Measurements from ENCODE around the gene ZNF76. TPM values are rescaled to one million over a fixed set of nuclear protein-coding genes. Genes with fewer than 3 reads are reported as not detected.
A peak's percentile ranks its signal among the peaks of the same experiment; 100 is the strongest.

Gene ZNF76
- total and polyA plus RNA-seq, 10 of the 15 experiments (the other 5 are each of a cell fraction or from before 2014, with no cell fraction given), result 2.8 to 41.0 (median 24.8) TPM

DNA sequence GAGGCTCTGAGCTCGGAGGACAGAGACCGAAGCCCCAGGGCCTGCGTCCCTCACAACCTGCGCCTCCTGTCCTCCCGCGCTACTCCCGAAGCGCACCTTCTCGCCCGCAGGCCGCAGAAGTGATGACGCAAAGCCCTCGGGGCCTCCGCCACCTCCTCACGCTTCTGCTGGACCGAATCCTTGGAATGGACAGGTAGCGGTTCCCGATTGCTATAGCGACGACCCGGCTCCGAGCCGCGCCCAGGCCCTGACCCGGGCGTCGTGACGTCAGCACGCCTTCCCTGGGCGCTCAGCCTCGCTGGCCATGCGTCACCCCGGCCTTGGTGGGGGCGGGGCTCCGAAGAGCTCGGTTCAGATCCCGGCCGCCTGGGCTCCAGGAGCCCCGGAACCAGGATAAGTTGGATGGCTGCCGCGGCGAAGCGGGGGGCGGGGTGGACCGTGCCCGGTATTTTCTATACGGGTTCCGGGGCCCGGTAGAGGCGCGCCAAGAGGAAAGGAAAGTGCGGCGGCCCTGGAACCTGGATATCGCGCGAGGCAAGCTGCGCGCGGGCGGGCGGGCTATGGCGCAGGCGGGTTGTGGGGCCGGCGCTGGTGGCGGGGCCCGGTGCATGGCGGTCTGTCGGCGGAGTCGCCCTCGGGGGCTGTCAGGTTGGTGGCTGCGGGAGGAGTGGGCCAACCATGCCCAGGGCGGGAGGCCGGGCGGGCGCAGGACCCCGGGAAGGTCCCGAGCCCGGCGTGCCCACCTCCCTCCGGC is at the start of gene ZNF76 (continued):
- TF ChIP-seq, protein P1, sequence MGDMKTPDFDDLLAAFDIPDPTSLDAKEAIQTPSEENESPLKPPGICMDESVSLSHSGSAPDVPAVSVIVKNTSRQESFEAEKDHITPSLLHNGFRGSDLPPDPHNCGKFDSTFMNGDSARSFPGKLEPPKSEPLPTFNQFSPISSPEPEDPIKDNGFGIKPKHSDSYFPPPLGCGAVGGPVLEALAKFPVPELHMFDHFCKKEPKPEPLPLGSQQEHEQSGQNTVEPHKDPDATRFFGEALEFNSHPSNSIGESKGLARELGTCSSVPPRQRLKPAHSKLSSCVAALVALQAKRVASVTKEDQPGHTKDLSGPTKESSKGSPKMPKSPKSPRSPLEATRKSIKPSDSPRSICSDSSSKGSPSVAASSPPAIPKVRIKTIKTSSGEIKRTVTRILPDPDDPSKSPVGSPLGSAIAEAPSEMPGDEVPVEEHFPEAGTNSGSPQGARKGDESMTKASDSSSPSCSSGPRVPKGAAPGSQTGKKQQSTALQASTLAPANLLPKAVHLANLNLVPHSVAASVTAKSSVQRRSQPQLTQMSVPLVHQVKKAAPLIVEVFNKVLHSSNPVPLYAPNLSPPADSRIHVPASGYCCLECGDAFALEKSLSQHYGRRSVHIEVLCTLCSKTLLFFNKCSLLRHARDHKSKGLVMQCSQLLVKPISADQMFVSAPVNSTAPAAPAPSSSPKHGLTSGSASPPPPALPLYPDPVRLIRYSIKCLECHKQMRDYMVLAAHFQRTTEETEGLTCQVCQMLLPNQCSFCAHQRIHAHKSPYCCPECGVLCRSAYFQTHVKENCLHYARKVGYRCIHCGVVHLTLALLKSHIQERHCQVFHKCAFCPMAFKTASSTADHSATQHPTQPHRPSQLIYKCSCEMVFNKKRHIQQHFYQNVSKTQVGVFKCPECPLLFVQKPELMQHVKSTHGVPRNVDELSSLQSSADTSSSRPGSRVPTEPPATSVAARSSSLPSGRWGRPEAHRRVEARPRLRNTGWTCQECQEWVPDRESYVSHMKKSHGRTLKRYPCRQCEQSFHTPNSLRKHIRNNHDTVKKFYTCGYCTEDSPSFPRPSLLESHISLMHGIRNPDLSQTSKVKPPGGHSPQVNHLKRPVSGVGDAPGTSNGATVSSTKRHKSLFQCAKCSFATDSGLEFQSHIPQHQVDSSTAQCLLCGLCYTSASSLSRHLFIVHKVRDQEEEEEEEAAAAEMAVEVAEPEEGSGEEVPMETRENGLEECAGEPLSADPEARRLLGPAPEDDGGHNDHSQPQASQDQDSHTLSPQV (IDR thresholded peaks at IDR 0.05), result no peak; the same call in none of the 2 replicates
- TF ChIP-seq SMAD5 (IDR thresholded peaks at IDR 0.05; ENCODE audit: low read depth) (no peak), SMAD1 (IDR thresholded peaks at IDR 0.05; ENCODE audit: low read depth, partially characterized antibody) (no peak), SIX5 (IDR thresholded peaks at IDR 0.05; ENCODE audit: low read depth, low read length, severe bottlenecking) (peak; percentile 31), SUZ12 (IDR thresholded peaks at IDR 0.05; ENCODE audit: unreplicated experiment) (no peak), GABPA (IDR thresholded peaks at IDR 0.05; ENCODE audit: low read depth) (no peak), RELA (IDR thresholded peaks at IDR 0.05; ENCODE audit: borderline replicate concordance, partially characterized antibody) (peak; percentile 19), CREB1 (IDR thresholded peaks at IDR 0.05; ENCODE audit: low read depth) (peak; percentile 95), ZNF24 (IDR thresholded peaks at IDR 0.05) (0 out of 2 replicates have a peak, but pooled peaks have one; percentile 35), WRNIP1 (IDR thresholded peaks at IDR 0.05; ENCODE audit: borderline replicate concordance, low read depth, low read length) (no peak), EP300 (IDR thresholded peaks at IDR 0.05; ENCODE audit: borderline replicate concordance in 1 of 2, control insufficient read depth in 1 of 2, low read depth in 2 of 2, low read length in 2 of 2) (peak in 1 of 2 experiments; percentile 50; a peak in 2 of 4 replicates), NFYA (IDR thresholded peaks at IDR 0.05; ENCODE audit: borderline replicate concordance, low read depth, low read length) (no peak), CHD2 (IDR thresholded peaks at IDR 0.05; ENCODE audit: borderline replicate concordance, low read depth, low read length) (peak; percentile 85), TCF12 (IDR thresholded peaks at IDR 0.05; ENCODE audit: low read depth, low read length) (0 out of 2 replicates have a peak, but pooled peaks have one; percentile 47), ZNF274 (IDR thresholded peaks at IDR 0.05; ENCODE audit: insufficient read depth, insufficient read length) (no peak), SREBF2 (IDR thresholded peaks at IDR 0.05; ENCODE audit: low read length) (no peak), SPI1 (IDR thresholded peaks at IDR 0.05; ENCODE audit: borderline replicate concordance, insufficient read depth, low read depth, low read length) (no peak), NRF1 (conservative IDR thresholded peaks at IDR 0.05; ENCODE audit: low read depth, low read length) (no peak), CEBPB (IDR thresholded peaks at IDR 0.05; ENCODE audit: borderline replicate concordance in 1 of 2, low read depth in 2 of 2, low read length in 2 of 2) (no peak), NR2C1 (IDR thresholded peaks at IDR 0.05) (peak; percentile 94), IKZF2 (IDR thresholded peaks at IDR 0.05) (peak; percentile 78 to 81), POU2F2 (IDR thresholded peaks at IDR 0.05; ENCODE audit: borderline replicate concordance, low read depth, low read length) (peak; percentile 49; the same call in 1 of the 3 replicates)
- TF ChIP-seq, protein P2, sequence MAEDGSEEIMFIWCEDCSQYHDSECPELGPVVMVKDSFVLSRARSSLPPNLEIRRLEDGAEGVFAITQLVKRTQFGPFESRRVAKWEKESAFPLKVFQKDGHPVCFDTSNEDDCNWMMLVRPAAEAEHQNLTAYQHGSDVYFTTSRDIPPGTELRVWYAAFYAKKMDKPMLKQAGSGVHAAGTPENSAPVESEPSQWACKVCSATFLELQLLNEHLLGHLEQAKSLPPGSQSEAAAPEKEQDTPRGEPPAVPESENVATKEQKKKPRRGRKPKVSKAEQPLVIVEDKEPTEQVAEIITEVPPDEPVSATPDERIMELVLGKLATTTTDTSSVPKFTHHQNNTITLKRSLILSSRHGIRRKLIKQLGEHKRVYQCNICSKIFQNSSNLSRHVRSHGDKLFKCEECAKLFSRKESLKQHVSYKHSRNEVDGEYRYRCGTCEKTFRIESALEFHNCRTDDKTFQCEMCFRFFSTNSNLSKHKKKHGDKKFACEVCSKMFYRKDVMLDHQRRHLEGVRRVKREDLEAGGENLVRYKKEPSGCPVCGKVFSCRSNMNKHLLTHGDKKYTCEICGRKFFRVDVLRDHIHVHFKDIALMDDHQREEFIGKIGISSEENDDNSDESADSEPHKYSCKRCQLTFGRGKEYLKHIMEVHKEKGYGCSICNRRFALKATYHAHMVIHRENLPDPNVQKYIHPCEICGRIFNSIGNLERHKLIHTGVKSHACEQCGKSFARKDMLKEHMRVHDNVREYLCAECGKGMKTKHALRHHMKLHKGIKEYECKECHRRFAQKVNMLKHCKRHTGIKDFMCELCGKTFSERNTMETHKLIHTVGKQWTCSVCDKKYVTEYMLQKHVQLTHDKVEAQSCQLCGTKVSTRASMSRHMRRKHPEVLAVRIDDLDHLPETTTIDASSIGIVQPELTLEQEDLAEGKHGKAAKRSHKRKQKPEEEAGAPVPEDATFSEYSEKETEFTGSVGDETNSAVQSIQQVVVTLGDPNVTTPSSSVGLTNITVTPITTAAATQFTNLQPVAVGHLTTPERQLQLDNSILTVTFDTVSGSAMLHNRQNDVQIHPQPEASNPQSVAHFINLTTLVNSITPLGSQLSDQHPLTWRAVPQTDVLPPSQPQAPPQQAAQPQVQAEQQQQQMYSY (CRISPR knock-in tag; IDR thresholded peaks at IDR 0.05), result no peak

Measured in GM12878 (cell line).